Measurements from ENCODE around the gene TMC6. TPM values are rescaled to one million over a fixed set of nuclear protein-coding genes. Genes with fewer than 3 reads are reported as not detected.
A peak's percentile ranks its signal among the peaks of the same experiment; 100 is the strongest.
"Not testable (repeated sequence)": the region's sequence is repeated elsewhere in the genome, so short reads cannot be mapped to it uniquely, and the experiment has no call there.

Gene TMC6
- total RNA-seq, 2 donors from 2014 or later = 143 to 149 TPM

- Histone ChIP-seq H3K27me3 (ENCODE audit: control insufficient read depth, insufficient read depth, low read length, poor library complexity, severe bottlenecking) (no peaks in the 10 kb centered on the region), H3K27ac (ENCODE audit: low read depth, low read length) (no peak overlapping the region), H3K9ac (ENCODE audit: extremely low read depth, low read length, poor library complexity, severe bottlenecking) (no peak overlapping the region), H3K4me1 (ENCODE audit: control insufficient read depth, insufficient read depth, low read length) (peaks cover 4% of the 10 kb centered on the region), H3K9me3 (ENCODE audit: control insufficient read depth, low read length) (no peaks in the 10 kb centered on the region), H3K4me3 (ENCODE audit: low read length) (no peak overlapping the region), H3K36me3 (ENCODE audit: control insufficient read depth, insufficient read depth, low read length) (peaks cover 38% of the 10 kb centered on the region)
- Mint-ChIP-seq H3K9me3 (no peaks in the 10 kb centered on the region), H3K27me3 (ENCODE audit: insufficient read depth) (no peaks in the 10 kb centered on the region), H3K4me1 (peaks cover 20% of the 10 kb centered on the region), H3K4me3 (no peak overlapping the region), H3K36me3 (ENCODE audit: low read depth) (peaks cover 19% of the 10 kb centered on the region), H3K27ac (peak overlapping the region; percentile 55)
- TF ChIP-seq, protein P1, sequence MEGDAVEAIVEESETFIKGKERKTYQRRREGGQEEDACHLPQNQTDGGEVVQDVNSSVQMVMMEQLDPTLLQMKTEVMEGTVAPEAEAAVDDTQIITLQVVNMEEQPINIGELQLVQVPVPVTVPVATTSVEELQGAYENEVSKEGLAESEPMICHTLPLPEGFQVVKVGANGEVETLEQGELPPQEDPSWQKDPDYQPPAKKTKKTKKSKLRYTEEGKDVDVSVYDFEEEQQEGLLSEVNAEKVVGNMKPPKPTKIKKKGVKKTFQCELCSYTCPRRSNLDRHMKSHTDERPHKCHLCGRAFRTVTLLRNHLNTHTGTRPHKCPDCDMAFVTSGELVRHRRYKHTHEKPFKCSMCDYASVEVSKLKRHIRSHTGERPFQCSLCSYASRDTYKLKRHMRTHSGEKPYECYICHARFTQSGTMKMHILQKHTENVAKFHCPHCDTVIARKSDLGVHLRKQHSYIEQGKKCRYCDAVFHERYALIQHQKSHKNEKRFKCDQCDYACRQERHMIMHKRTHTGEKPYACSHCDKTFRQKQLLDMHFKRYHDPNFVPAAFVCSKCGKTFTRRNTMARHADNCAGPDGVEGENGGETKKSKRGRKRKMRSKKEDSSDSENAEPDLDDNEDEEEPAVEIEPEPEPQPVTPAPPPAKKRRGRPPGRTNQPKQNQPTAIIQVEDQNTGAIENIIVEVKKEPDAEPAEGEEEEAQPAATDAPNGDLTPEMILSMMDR (conservative IDR thresholded peaks at IDR 0.05) = no peak
- DNase-seq = peak; percentile 85
- WGBS, 2 experiments (ENCODE audit: insufficient coverage in 1 of 2, insufficient read length in 1 of 2) = 56 to 74% methylated on average over 13 to 19 of the region's 19 CpGs
Measured at GRCh38 chr17:78172249-78173051, 43.9 kb upstream of the TMC6 start.

DNA sequence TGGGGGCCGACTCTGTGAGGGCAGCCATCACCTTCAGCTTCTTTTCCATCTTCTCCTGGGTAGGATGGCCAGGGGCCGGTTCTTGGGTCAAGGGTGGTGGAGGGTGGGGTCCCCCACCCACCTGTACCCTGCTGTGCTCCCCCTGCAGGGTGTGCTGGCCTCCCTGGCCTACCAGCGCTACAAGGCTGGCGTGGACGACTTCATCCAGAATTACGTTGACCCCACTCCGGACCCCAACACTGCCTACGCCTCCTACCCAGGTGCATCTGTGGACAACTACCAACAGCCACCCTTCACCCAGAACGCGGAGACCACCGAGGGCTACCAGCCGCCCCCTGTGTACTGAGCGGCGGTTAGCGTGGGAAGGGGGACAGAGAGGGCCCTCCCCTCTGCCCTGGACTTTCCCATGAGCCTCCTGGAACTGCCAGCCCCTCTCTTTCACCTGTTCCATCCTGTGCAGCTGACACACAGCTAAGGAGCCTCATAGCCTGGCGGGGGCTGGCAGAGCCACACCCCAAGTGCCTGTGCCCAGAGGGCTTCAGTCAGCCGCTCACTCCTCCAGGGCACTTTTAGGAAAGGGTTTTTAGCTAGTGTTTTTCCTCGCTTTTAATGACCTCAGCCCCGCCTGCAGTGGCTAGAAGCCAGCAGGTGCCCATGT lies 43.2 kb upstream of the TMC6 start:
- not testable (repeated sequence) for H3K4me3 Mint-ChIP-seq; H3K27ac ChIP-seq (ENCODE audit: low read depth, low read length); H3K27me3 ChIP-seq (ENCODE audit: control insufficient read depth, insufficient read depth, low read length, poor library complexity, severe bottlenecking); H3K4me3 ChIP-seq (ENCODE audit: low read length); H3K9me3 Mint-ChIP-seq; DNase-seq; H3K9ac ChIP-seq (ENCODE audit: extremely low read depth, low read length, poor library complexity, severe bottlenecking); H3K4me1 ChIP-seq (ENCODE audit: control insufficient read depth, insufficient read depth, low read length); H3K27ac Mint-ChIP-seq; H3K27me3 Mint-ChIP-seq (ENCODE audit: insufficient read depth); H3K9me3 ChIP-seq (ENCODE audit: control insufficient read depth, low read length)
- WGBS, 2 experiments (ENCODE audit: insufficient coverage in 1 of 2, insufficient read length in 1 of 2) = 94 to 100% methylated on average over 1 to 19 of the region's 19 CpGs
- H3K4me1 Mint-ChIP-seq = peaks cover 20% of the 10 kb centered on the region
- peaks cover 19% of the 10 kb centered on the region for H3K36me3 Mint-ChIP-seq (ENCODE audit: low read depth)
- peaks cover 38% of the 10 kb centered on the region for H3K36me3 ChIP-seq (ENCODE audit: control insufficient read depth, insufficient read depth, low read length)

GRCh38 chr17:78170692-78171590 lies 42.4 kb upstream of the TMC6 start:
- DNase-seq = no peak
- H3K27me3 Mint-ChIP-seq (ENCODE audit: insufficient read depth) = no peaks in the 10 kb centered on the region
- peaks cover 19% of the 10 kb centered on the region for H3K36me3 Mint-ChIP-seq (ENCODE audit: low read depth)
- TF ChIP-seq, protein P1 (conservative IDR thresholded peaks at IDR 0.05) = no peak
- Histone ChIP-seq H3K9me3 (ENCODE audit: control insufficient read depth, low read length) (no peaks in the 10 kb centered on the region), H3K4me3 (ENCODE audit: low read length) (no peak overlapping the region), H3K27me3 (ENCODE audit: control insufficient read depth, insufficient read depth, low read length, poor library complexity, severe bottlenecking) (no peaks in the 10 kb centered on the region), H3K36me3 (ENCODE audit: control insufficient read depth, insufficient read depth, low read length) (peaks cover 33% of the 10 kb centered on the region), H3K4me1 (ENCODE audit: control insufficient read depth, insufficient read depth, low read length) (peaks cover 4% of the 10 kb centered on the region), H3K9ac (ENCODE audit: extremely low read depth, low read length, poor library complexity, severe bottlenecking) (no peak overlapping the region), H3K27ac (ENCODE audit: low read depth, low read length) (no peak overlapping the region)
- H3K4me1 Mint-ChIP-seq = peaks cover 20% of the 10 kb centered on the region
- H3K4me3 Mint-ChIP-seq = no peak overlapping the region
- H3K9me3 Mint-ChIP-seq = no peaks in the 10 kb centered on the region
- 93 to 94% methylated on average over 26 to 31 of the region's 31 CpGs for WGBS, 2 experiments (ENCODE audit: insufficient coverage in 1 of 2, insufficient read length in 1 of 2)
- no peak overlapping the region for H3K27ac Mint-ChIP-seq

Data from endodermal cell (in vitro differentiated cells).